Fibroblast of skin of left biceps (primary cell): Measurements from ENCODE around the gene ARHGEF26.

ENCODE experiments used
- DNase-seq, 2 experiments: peaks; one replicate each; pipeline ENCODE4 v3.0.0-alpha.2; 2013; ENCODE audit warnings: low read depth in 2 of 2

ARHGEF26 gene

DNA sequence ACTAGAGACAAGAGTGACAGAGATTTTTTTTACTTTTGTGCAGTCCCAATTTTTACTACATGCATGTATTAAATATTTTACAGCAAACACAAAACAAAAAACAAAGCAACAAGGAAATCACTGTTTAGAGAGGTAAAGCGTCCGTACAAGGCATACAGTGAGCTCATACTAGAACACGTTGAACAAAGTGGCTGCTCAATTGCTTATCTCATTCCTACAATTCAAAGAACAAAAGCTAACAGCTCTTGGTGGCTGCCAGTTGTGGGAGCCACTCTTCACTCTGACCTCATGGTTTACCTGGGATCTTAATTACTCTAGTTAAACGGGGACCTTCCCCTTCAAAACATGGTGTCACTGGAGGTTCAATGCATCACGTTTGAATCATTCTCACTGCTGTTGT, 7.6 kb upstream of the ARHGEF26 start:
- DNase-seq: no peak

- DNase-seq: no peak
Observed at GRCh38 chr3:154115332-154115731, 5.9 kb upstream of the ARHGEF26 start.

DNA sequence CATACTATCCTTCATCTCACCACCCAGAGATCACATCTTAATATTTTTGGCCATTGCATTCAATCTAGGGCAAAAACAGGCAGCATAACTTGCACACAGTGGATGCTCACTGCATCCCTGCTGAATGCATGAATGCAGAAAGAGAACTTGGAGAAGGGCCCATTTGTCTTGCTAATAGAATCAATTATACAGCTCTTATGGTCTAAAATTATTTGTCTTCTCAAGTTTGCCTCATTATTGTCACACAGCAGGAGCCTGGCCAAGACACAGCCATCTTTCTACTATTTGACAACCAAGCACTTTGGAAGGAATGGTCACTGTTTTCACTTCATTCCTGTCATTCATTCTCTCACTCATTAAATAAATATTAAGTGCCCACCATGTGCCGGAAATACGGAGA, 1.2 kb upstream of the ARHGEF26 start:
- DNase-seq: no peak

DNA sequence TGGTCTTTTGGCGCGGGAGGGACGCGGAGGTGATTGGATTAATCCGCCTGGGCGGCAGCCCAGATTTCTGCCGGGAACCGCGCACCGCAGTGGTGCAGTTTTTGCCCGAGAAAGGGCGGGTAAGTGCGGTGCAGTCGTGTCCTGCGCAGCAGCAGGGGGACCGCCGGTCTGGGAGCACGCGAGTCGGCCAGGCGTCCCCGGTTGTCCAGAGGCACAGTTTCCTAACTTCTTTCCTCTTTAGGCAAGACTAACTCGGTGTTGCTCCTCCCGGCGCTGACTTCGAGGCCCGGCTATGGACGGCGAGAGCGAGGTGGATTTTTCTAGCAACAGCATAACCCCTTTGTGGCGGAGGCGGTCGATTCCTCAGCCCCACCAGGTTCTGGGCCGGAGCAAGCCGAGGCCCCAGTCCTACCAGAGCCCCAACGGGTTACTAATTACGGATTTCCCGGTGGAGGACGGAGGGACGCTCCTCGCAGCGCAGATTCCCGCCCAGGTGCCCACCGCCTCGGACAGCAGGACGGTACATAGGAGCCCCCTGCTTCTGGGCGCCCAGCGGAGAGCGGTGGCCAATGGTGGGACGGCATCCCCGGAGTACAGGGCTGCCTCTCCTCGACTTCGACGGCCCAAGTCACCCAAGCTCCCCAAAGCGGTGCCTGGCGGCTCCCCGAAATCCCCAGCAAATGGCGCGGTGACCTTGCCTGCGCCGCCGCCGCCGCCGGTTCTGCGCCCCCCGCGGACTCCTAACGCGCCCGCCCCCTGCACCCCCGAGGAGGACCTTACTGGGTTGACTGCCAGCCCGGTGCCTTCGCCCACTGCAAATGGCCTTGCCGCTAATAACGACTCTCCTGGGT, 736 bp downstream of the ARHGEF26 start:
- DNase-seq: no peak

GRCh38 chr3:154122552-154122911, 1.3 kb downstream of the ARHGEF26 start:
- DNase-seq: no peak

GRCh38 chr3:154122912-154123559, 1.8 kb downstream of the ARHGEF26 start:
- DNase-seq: no peak

DNA sequence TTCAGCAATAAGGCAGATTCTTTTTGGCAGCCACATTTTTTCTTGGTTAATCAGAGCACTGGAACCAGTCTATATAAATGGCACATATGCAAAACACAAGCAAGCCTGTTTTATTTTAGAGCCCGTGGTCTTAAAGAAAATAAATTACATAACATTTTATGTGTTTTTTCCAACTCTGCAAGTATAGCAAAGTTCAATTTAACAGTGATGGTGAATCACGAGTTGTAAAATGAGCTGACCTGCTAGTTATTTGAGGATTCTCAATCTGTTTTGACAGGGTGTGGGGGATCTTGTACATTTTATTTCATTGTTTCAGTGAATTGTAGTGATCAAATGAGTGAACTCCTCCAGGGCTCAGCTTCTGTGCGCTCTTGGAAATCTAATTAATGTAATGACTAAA, 2.7 kb downstream of the ARHGEF26 start:
- DNase-seq: no peak

GRCh38 chr3:154125378-154126030, 4.3 kb downstream of the ARHGEF26 start:
- no peak for DNase-seq

DNA sequence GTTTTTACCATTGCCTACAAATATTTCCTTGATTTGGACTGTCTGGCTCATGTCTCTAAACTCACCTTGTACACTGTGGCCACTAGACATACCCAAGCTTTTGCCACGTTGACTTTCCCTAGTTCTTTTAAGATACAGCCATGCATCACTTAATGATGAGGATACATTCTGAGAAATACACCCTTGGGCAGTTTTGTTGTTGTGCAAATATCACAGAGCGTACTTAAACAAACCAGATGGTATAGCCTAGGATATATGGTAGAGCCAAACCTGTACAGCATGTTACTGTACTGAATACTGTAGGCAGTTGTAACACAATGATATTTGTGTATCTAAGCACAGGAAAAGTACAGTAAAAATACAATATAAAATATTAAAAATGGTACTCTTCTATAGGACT, 5.5 kb downstream of the ARHGEF26 start:
- no peak for DNase-seq

- DNase-seq: no peak
Observed at GRCh38 chr3:154129625-154130024, 8.4 kb downstream of the ARHGEF26 start.

- no peak for DNase-seq
Observed at GRCh38 chr3:154130540-154130939, 9.3 kb downstream of the ARHGEF26 start.

GRCh38 chr3:154131830-154132229, 10.6 kb downstream of the ARHGEF26 start:
- DNase-seq: no peak

DNA sequence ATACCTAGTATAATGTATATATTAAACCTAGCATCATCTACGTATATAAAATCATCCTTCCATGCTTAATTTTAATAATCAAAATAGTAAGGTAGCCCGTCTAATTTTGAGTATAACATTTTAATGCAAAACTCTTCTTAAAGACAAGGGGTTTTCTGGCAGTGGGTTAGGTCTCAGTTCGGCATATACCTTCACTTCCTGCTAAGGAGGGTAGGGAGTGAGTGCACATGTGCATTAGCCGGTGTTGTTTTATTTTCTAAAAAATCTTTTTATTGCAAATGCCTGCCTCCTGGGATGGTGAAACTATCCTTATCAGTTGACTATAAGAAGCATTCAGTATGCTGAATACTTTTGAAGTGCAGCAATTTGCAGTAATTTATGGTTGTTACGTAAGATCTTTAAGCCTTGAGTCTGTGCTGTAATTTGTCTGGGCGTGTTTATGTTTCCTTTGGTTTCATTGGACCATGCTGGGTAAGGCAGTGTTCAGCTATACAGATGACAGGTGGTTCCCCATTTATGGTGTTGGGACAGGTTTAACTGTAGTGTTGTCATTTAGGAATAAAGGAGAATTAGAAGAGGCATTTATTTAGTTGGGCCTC, 11.7 kb downstream of the ARHGEF26 start:
- DNase-seq: no peak

- DNase-seq: no peak
Observed at GRCh38 chr3:154135511-154136173, 14.5 kb downstream of the ARHGEF26 start.

DNA sequence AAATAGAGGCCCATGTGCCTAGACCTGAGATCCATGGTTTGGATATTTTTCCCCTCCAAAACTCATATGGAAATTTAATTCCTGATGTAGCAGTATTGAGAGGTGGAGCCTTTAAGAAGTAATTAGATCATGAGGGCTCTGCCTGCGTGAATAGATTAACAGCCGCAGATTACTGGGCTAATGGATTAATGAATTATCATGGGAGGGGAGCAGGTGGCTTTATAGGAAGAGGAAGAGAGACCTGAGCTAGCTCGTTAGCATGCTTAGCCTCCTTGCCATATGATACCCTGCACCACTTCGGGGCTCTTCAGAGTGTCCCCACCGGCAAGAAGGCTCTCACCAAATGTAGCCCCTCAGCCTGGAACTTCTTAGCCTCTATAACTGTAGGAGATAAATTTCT, 15.8 kb downstream of the ARHGEF26 start:
- DNase-seq: no peak

DNA sequence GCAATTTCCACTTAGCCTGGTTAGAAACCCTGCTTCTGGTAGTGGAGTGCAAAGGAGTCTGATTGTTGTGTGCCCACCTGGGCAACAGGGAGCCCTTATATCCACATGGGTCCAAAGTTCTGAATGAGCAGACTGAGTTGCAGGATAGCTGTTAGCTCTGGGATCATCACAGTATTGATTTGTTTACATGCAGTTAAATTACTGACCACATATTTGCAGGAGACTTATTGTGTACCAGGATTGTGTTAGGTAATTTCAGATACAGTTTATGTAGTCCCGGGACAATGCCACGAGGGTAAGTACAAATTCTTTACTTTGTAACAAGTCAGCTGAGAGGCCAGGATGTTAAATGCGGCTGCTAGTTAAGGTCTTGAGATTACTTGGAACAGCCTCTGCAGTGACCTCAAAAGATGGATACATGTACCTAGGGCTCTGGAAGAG, 18.8 kb downstream of the ARHGEF26 start:
- DNase-seq: no peak

DNA sequence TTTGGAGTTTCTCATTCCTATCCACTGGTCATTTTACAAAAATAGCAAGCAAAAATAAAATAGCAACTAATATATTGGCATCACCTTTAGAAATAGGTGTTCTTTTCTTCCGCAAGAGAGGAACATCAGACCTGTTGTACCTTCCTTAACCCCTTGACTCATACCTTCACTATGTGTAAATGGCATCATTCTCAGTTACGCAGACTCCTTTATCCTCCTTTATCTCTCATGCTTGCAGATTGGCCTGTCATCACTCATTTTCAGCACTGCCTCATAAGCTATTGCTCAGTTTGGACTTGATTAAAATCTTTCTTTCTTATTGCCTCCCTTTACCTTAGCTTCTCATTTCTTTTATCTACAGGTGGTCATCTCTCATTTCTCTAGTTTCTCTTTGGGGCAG, 21.4 kb downstream of the ARHGEF26 start:
- no peak for DNase-seq

- no peak for DNase-seq
Observed at GRCh38 chr3:154143873-154144272, 22.7 kb downstream of the ARHGEF26 start.

DNA sequence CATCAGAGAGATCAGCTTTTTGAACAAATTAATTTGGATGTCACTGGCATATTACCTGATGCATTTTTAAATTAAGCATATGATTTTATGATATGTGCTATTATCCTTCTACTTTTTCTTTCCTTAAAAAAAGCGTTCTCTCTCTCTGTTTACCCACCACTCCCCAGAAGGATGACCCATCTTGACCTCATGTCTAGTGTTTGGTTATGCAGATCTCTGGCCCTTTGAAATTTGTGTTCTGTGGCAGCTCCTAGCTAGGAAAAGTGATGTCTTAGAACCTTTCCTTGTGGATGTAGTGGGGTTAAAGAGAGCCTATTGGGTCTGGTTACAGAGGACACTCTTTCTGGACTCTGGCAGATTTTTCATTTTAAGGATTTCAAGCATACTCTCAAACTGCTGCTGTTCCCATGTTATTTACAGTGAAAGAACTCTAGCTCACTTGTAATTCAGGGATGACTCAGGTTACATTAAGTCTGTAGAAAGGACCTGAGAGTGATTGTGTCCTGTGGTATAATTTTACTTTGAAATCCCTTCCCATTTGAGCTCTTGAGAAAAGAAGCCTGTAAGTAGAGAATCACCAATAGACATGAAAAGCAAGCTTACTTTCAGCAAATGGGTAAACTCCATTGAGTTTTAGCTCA, 23.8 kb downstream of the ARHGEF26 start:
- DNase-seq: no peak

DNA sequence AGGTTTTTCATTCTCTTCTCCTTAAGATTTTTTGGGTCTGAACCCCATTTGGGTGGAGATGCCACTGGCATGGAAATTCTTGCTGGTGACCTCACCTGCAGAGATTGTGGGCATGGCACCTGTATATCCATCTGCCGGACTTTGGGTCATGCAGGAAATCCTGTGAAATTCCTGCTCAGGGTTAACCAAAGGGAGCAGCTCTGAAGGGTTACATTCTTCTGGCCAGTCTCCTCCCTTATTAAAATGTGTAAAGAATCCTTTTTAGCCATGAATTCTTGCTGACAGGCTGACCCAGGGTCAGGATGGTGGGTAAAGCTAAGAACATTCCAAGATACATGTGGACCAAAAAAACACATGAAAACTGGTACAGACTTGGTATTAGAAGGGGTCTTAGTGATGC, 27.4 kb downstream of the ARHGEF26 start:
- DNase-seq: no peak

- no peak for DNase-seq
Observed at GRCh38 chr3:154149286-154149685, 28.1 kb downstream of the ARHGEF26 start.
